Ishikawa (cell line): ENCODE results near the gene CYBA.

Experiments used
- CEBPB ChIP-seq: IDR thresholded peaks from 2 replicates; pipeline ENCODE4 v1.6.1; 2012
- CREB1 ChIP-seq: IDR thresholded peaks from 2 replicates; pipeline ENCODE4 v1.6.1; 2012; ENCODE audit warnings: low read depth
- EGR1 ChIP-seq: IDR thresholded peaks from 2 replicates; pipeline ENCODE4 v1.6.1; 2012
- EP300 ChIP-seq: IDR thresholded peaks from 2 replicates; pipeline ENCODE4 v1.6.1; 2012; ENCODE audit warnings: borderline replicate concordance
- NFIC ChIP-seq: IDR thresholded peaks from 2 replicates; pipeline ENCODE4 v1.6.1; 2012
- RAD21 ChIP-seq: IDR thresholded peaks from 2 replicates; pipeline ENCODE4 v1.6.1; 2012; ENCODE audit warnings: low read depth
- TAF1 ChIP-seq: IDR thresholded peaks from 2 replicates; pipeline ENCODE4 v1.6.1; 2012; ENCODE audit warnings: low read depth, mild to moderate bottlenecking
- TCF12 ChIP-seq: IDR thresholded peaks from 2 replicates; pipeline ENCODE4 v1.6.1; 2012; ENCODE audit warnings: low read depth
- USF1 ChIP-seq: IDR thresholded peaks from 2 replicates; pipeline ENCODE4 v1.6.1; 2012
- YY1 ChIP-seq: IDR thresholded peaks from 2 replicates; pipeline ENCODE4 v1.6.1; 2012; ENCODE audit warnings: low read depth
- ZBTB7A ChIP-seq: IDR thresholded peaks from 2 replicates; pipeline ENCODE4 v1.6.1; 2012; ENCODE audit warnings: low read depth
- TF ChIP-seq, protein P1 (sequence below): IDR thresholded peaks from 2 replicates; pipeline ENCODE4 v1.6.1; 2012
- TF ChIP-seq, protein P2 (sequence below): IDR thresholded peaks from 2 replicates; pipeline ENCODE4 v1.6.1; 2012; ENCODE audit warnings: low read depth, mild to moderate bottlenecking

DNA sequence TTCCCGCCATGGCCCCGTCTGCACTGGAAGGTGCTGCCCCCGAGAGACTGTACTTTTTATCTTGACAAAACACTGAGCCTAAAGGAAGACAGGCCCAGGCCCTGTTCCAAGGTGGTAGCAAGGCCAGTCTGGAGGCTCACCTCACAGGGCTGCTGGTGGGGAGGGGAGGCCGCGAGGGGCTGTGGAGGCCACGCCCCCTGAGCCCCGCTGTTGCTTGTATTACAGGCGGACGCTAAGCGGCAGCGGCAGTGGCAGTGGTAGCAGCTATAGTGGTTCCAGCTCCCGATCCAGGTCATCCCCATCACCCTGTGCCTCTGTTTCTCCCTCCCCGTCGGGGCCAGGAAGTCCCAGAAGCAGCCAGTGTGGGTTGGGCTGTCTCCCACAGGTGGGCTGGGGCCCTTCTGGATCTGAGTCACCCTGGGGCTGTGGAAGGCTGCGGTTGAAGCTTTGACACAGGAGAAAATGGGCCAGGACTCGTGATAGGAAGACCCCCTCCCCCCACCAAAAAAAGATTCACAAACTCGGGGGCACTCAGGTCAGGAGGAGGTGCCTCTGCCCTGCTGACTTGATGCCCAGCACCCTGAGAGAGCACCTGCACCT is 25.8 kb downstream of the CYBA start:
- TF ChIP-seq, protein P1, sequence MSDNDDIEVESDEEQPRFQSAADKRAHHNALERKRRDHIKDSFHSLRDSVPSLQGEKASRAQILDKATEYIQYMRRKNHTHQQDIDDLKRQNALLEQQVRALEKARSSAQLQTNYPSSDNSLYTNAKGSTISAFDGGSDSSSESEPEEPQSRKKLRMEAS = no peak
- TF ChIP-seq RAD21 = no peak
- no peak for TF ChIP-seq EP300
- no peak for TF ChIP-seq YY1
- no peak for TF ChIP-seq CEBPB
- no peak for TF ChIP-seq EGR1
- no peak for TF ChIP-seq TCF12
- TF ChIP-seq ZBTB7A = no peak
- no peak for TF ChIP-seq TAF1
- TF ChIP-seq CREB1 = no peak
- TF ChIP-seq, protein P2, sequence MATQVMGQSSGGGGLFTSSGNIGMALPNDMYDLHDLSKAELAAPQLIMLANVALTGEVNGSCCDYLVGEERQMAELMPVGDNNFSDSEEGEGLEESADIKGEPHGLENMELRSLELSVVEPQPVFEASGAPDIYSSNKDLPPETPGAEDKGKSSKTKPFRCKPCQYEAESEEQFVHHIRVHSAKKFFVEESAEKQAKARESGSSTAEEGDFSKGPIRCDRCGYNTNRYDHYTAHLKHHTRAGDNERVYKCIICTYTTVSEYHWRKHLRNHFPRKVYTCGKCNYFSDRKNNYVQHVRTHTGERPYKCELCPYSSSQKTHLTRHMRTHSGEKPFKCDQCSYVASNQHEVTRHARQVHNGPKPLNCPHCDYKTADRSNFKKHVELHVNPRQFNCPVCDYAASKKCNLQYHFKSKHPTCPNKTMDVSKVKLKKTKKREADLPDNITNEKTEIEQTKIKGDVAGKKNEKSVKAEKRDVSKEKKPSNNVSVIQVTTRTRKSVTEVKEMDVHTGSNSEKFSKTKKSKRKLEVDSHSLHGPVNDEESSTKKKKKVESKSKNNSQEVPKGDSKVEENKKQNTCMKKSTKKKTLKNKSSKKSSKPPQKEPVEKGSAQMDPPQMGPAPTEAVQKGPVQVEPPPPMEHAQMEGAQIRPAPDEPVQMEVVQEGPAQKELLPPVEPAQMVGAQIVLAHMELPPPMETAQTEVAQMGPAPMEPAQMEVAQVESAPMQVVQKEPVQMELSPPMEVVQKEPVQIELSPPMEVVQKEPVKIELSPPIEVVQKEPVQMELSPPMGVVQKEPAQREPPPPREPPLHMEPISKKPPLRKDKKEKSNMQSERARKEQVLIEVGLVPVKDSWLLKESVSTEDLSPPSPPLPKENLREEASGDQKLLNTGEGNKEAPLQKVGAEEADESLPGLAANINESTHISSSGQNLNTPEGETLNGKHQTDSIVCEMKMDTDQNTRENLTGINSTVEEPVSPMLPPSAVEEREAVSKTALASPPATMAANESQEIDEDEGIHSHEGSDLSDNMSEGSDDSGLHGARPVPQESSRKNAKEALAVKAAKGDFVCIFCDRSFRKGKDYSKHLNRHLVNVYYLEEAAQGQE = no peak
- TF ChIP-seq USF1 = no peak
- TF ChIP-seq NFIC = no peak
